Measurements from ENCODE around the gene TPST2.

The TPST2 gene

GRCh38 chr22:26479792-26480610 lies 109.9 kb downstream of the TPST2 start:
- Histone ChIP-seq H3K79me2 (ENCODE audit: insufficient read depth, low read length) (peaks cover 96% of the 10 kb centered on the region), H3K27me3 (ENCODE audit: insufficient read depth, low read length, poor library complexity) (no peaks in the 10 kb centered on the region), H3K9me3 (ENCODE audit: insufficient read depth, low read length, severe bottlenecking) (no peaks in the 10 kb centered on the region), H3K27ac (ENCODE audit: low read length) (peak overlapping the region; percentile 97), H3K9ac (ENCODE audit: low read depth, low read length) (peak overlapping the region; percentile 80), H3K4me3 (ENCODE audit: low read depth in 1 of 2, low read length in 2 of 2) (peak overlapping the region; percentile 7 to 91; a peak in 3 of 4 replicates), H3K4me1 (ENCODE audit: insufficient read depth, low read length) (peaks cover 81% of the 10 kb centered on the region), H3K36me3 (ENCODE audit: insufficient read depth, low read length) (peaks cover 48% of the 10 kb centered on the region), H2AFZ (ENCODE audit: low read depth, low read length) (peak overlapping the region; percentile 77), H4K20me1 (ENCODE audit: insufficient read depth, low read length) (no peaks in the 10 kb centered on the region), H3K4me2 (ENCODE audit: insufficient read depth, low read length) (peak overlapping the region; percentile 90)
- ATAC-seq (ENCODE audit: insufficient read depth, low read depth) (peak; percentile 35), DNase-seq (peak; percentile 55)
- TF ChIP-seq, protein P1, sequence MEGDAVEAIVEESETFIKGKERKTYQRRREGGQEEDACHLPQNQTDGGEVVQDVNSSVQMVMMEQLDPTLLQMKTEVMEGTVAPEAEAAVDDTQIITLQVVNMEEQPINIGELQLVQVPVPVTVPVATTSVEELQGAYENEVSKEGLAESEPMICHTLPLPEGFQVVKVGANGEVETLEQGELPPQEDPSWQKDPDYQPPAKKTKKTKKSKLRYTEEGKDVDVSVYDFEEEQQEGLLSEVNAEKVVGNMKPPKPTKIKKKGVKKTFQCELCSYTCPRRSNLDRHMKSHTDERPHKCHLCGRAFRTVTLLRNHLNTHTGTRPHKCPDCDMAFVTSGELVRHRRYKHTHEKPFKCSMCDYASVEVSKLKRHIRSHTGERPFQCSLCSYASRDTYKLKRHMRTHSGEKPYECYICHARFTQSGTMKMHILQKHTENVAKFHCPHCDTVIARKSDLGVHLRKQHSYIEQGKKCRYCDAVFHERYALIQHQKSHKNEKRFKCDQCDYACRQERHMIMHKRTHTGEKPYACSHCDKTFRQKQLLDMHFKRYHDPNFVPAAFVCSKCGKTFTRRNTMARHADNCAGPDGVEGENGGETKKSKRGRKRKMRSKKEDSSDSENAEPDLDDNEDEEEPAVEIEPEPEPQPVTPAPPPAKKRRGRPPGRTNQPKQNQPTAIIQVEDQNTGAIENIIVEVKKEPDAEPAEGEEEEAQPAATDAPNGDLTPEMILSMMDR (IDR thresholded peaks at IDR 0.05; ENCODE audit: borderline replicate concordance, extremely low read depth, low read length, poor library complexity, severe bottlenecking), result peak; percentile 15
- TF ChIP-seq EZH2 (IDR thresholded peaks at IDR 0.05; ENCODE audit: borderline replicate concordance, low read depth, low read length, severe bottlenecking), result no peak

- H3K4me2 ChIP-seq (ENCODE audit: insufficient read depth, low read length), result peak overlapping the region; percentile 90
- TF ChIP-seq EZH2 (IDR thresholded peaks at IDR 0.05; ENCODE audit: borderline replicate concordance, low read depth, low read length, severe bottlenecking), result no peak
- TF ChIP-seq, protein P1 (IDR thresholded peaks at IDR 0.05; ENCODE audit: borderline replicate concordance, extremely low read depth, low read length, poor library complexity, severe bottlenecking), result peak; percentile 34
- ATAC-seq (ENCODE audit: insufficient read depth, low read depth) (peak; percentile 53), DNase-seq (peak; percentile 60)
- peak overlapping the region; percentile 97 for H3K27ac ChIP-seq (ENCODE audit: low read length)
- peak overlapping the region; percentile 80 for H3K9ac ChIP-seq (ENCODE audit: low read depth, low read length)
- H3K79me2 ChIP-seq (ENCODE audit: insufficient read depth, low read length), result peaks cover 95% of the 10 kb centered on the region
- peaks cover 74% of the 10 kb centered on the region for H3K4me1 ChIP-seq (ENCODE audit: insufficient read depth, low read length)
- peaks cover 55% of the 10 kb centered on the region for H3K36me3 ChIP-seq (ENCODE audit: insufficient read depth, low read length)
- H3K27me3 ChIP-seq (ENCODE audit: insufficient read depth, low read length, poor library complexity), result no peaks in the 10 kb centered on the region
- no peaks in the 10 kb centered on the region for H4K20me1 ChIP-seq (ENCODE audit: insufficient read depth, low read length)
- peak overlapping the region; percentile 77 for H2AFZ ChIP-seq (ENCODE audit: low read depth, low read length)
- H3K4me3 ChIP-seq (ENCODE audit: low read depth in 1 of 2, low read length in 2 of 2), result peak overlapping the region; percentile 7 to 91; a peak in 3 of 4 replicates
- H3K9me3 ChIP-seq (ENCODE audit: insufficient read depth, low read length, severe bottlenecking), result no peaks in the 10 kb centered on the region
Observed at GRCh38 chr22:26479043-26479791, 110.7 kb downstream of the TPST2 start.

- Histone ChIP-seq H4K20me1 (ENCODE audit: insufficient read depth, low read length) (no peaks in the 10 kb centered on the region), H3K79me2 (ENCODE audit: insufficient read depth, low read length) (peaks cover 87% of the 10 kb centered on the region), H3K27ac (ENCODE audit: low read length) (peak overlapping the region; percentile 41; the same call in 1 of the 2 replicates), H3K4me1 (ENCODE audit: insufficient read depth, low read length) (peaks cover 64% of the 10 kb centered on the region), H3K9ac (ENCODE audit: low read depth, low read length) (no peak overlapping the region), H3K4me2 (ENCODE audit: insufficient read depth, low read length) (peak overlapping the region; percentile 90; the same call in 1 of the 2 replicates), H3K4me3 (ENCODE audit: low read depth in 1 of 2, low read length in 2 of 2) (peak overlapping the region in 1 of 2 experiments; percentile 91; a peak in 1 of 4 replicates), H2AFZ (ENCODE audit: low read depth, low read length) (no peak overlapping the region), H3K27me3 (ENCODE audit: insufficient read depth, low read length, poor library complexity) (no peaks in the 10 kb centered on the region), H3K36me3 (ENCODE audit: insufficient read depth, low read length) (peaks cover 73% of the 10 kb centered on the region), H3K9me3 (ENCODE audit: insufficient read depth, low read length, severe bottlenecking) (no peaks in the 10 kb centered on the region)
- no peak for DNase-seq
- no peak for TF ChIP-seq EZH2 (IDR thresholded peaks at IDR 0.05; ENCODE audit: borderline replicate concordance, low read depth, low read length, severe bottlenecking)
- TF ChIP-seq, protein P1 (IDR thresholded peaks at IDR 0.05; ENCODE audit: borderline replicate concordance, extremely low read depth, low read length, poor library complexity, severe bottlenecking), result no peak
- no peak for ATAC-seq (ENCODE audit: insufficient read depth, low read depth)
Observed at GRCh38 chr22:26477341-26477731, 112.6 kb downstream of the TPST2 start.
